ENCODE results near the gene LILRB5.

DNA sequence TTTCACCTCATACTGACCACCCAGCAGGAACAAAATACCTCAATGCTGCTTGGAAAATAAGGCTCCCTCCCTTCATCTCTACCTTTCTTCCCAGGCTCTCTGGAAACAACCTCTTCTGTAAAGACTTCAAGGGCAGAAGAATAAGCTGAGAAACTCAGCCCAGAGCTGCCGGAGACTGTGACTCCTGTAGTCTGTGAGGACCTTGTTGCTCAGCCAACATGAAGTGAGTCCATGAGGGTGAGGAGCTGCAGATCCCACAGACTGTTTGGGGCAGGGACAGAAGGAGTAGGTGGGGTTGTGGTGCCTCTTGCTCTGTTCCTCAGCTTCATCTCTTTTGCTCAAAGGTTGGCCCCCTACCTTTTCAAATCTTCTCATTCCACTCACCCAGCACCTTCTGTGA, 48.1 kb upstream of the LILRB5 start:
- TF ChIP-seq CTCF (IDR thresholded peaks at IDR 0.05 in 4 of 5, conservative IDR thresholded peaks at IDR 0.05 in 1 of 5) (no peak), POLR2A (IDR thresholded peaks at IDR 0.05) (no peak)
